ENCODE results near the gene MRPS23. TPM values are rescaled to one million over a fixed set of nuclear protein-coding genes. Genes with fewer than 3 reads are reported as not detected.

The MRPS23 gene
- polyA plus RNA-seq, 1 donor from 2014 or later = 80.5 TPM

DNA sequence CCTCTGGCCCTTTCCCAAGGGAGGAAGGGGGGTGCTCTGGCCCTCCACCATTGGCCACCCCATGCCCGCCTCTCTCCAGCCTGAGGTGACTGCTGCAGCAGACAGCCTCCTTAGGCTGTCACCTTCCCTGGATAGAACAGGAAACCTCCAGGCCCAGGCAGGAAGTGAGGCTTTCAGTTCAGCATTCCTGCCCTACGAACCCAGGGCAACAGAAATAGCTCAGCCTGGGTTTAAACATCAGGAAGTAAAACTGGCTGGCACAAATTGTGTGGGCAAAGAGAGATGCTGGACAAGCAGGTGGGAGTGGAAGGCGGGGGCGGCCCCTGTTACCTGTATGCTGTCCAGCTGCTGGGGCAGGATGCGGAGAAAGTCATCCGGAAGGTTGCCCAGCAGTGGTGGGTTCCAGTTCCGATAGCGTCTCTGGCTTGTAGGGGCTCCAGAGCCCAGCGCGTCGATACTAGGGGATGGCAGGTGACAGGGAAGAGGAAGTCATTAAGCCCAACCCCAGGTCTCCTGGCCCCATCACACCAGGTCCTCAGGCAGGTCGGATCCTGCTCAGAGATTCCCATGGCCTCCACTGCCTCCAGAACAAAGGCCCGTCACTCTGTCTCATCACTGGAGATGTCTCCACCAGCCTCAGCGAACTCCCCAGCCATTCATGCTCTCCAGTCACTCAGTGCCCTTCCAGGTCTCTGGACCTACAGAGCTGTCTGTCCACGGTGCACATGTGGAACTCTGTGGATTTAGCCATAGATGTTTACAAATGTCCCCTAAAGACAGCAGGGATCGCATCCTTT is 23.6 kb upstream of the MRPS23 start:
- Histone ChIP-seq H3K36me3 (ENCODE audit: insufficient read depth, low read length) (no peaks in the 10 kb centered on the region), H3K9ac (ENCODE audit: low read length) (no peak overlapping the region), H3K27me3 (ENCODE audit: insufficient read depth, low read depth, low read length) (no peaks in the 10 kb centered on the region), H2AFZ (ENCODE audit: low read depth, low read length) (no peak overlapping the region), H3F3A (ENCODE audit: insufficient read depth, low read length, poor library complexity, severe bottlenecking) (no peaks in the 10 kb centered on the region), H3K27ac (ENCODE audit: low read length) (no peak overlapping the region), H3K4me2 (ENCODE audit: low read length) (no peak overlapping the region), H3K79me2 (replicated peaks; ENCODE audit: insufficient read depth, low read length) (no peaks in the 10 kb centered on the region), H4K20me1 (ENCODE audit: insufficient read depth) (no peaks in the 10 kb centered on the region), H3K9me3 (ENCODE audit: low read length) (no peaks in the 10 kb centered on the region), H3K9me2 (ENCODE audit: insufficient read depth, low read length) (no peaks in the 10 kb centered on the region), H3K4me3 (ENCODE audit: low read length) (no peak overlapping the region)
- TF ChIP-seq EP300 (conservative IDR thresholded peaks at IDR 0.05; ENCODE audit: poor library complexity, severe bottlenecking) (no peak), EZH2 (IDR thresholded peaks at IDR 0.05; ENCODE audit: borderline replicate concordance, insufficient read depth, low read length, poor library complexity, severe bottlenecking) (no peak), MXI1 (conservative IDR thresholded peaks at IDR 0.05; ENCODE audit: poor library complexity, severe bottlenecking) (no peak), TAF1 (IDR thresholded peaks at IDR 0.05; ENCODE audit: low read depth) (no peak), SMC3 (conservative IDR thresholded peaks at IDR 0.05; ENCODE audit: poor library complexity) (no peak), RAD21 (conservative IDR thresholded peaks at IDR 0.05) (no peak)
- TF ChIP-seq, protein P1, sequence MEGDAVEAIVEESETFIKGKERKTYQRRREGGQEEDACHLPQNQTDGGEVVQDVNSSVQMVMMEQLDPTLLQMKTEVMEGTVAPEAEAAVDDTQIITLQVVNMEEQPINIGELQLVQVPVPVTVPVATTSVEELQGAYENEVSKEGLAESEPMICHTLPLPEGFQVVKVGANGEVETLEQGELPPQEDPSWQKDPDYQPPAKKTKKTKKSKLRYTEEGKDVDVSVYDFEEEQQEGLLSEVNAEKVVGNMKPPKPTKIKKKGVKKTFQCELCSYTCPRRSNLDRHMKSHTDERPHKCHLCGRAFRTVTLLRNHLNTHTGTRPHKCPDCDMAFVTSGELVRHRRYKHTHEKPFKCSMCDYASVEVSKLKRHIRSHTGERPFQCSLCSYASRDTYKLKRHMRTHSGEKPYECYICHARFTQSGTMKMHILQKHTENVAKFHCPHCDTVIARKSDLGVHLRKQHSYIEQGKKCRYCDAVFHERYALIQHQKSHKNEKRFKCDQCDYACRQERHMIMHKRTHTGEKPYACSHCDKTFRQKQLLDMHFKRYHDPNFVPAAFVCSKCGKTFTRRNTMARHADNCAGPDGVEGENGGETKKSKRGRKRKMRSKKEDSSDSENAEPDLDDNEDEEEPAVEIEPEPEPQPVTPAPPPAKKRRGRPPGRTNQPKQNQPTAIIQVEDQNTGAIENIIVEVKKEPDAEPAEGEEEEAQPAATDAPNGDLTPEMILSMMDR (IDR thresholded peaks at IDR 0.05; ENCODE audit: poor library complexity, severe bottlenecking) = no peak
- TF ChIP-seq, protein P2, sequence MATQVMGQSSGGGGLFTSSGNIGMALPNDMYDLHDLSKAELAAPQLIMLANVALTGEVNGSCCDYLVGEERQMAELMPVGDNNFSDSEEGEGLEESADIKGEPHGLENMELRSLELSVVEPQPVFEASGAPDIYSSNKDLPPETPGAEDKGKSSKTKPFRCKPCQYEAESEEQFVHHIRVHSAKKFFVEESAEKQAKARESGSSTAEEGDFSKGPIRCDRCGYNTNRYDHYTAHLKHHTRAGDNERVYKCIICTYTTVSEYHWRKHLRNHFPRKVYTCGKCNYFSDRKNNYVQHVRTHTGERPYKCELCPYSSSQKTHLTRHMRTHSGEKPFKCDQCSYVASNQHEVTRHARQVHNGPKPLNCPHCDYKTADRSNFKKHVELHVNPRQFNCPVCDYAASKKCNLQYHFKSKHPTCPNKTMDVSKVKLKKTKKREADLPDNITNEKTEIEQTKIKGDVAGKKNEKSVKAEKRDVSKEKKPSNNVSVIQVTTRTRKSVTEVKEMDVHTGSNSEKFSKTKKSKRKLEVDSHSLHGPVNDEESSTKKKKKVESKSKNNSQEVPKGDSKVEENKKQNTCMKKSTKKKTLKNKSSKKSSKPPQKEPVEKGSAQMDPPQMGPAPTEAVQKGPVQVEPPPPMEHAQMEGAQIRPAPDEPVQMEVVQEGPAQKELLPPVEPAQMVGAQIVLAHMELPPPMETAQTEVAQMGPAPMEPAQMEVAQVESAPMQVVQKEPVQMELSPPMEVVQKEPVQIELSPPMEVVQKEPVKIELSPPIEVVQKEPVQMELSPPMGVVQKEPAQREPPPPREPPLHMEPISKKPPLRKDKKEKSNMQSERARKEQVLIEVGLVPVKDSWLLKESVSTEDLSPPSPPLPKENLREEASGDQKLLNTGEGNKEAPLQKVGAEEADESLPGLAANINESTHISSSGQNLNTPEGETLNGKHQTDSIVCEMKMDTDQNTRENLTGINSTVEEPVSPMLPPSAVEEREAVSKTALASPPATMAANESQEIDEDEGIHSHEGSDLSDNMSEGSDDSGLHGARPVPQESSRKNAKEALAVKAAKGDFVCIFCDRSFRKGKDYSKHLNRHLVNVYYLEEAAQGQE (IDR thresholded peaks at IDR 0.05; ENCODE audit: borderline replicate concordance) = no peak

DNA sequence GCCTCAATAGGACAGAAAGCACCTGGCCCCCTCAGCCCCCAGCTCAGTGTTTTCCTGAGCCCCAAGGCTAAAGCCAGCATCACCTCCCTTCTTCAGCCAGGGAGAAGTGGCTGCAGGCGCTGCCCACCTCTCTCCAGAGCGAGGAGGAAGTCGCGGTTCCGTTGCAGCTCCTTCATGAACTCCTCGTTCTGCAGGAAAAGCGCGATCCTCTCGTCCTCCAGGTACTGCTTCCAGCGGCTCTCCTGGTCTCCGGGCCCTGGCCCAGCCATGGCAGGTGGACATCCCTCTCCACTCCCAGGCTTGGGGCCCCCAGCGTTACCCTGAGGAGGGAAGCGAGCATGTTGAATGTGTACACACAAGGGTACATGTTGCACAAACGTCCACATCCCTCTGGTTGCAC is 22.7 kb upstream of the MRPS23 start:
- no peaks in the 10 kb centered on the region for H3K36me3 ChIP-seq (ENCODE audit: insufficient read depth, low read length)
- H3K9me3 ChIP-seq (ENCODE audit: low read length) = no peaks in the 10 kb centered on the region
- no peaks in the 10 kb centered on the region for H3K27me3 ChIP-seq (ENCODE audit: insufficient read depth, low read depth, low read length)
- H4K20me1 ChIP-seq (ENCODE audit: insufficient read depth) = no peaks in the 10 kb centered on the region
- no peak overlapping the region for H3K4me2 ChIP-seq (ENCODE audit: low read length)
- H2AFZ ChIP-seq (ENCODE audit: low read depth, low read length) = no peak overlapping the region
- H3K79me2 ChIP-seq (replicated peaks; ENCODE audit: insufficient read depth, low read length) = no peaks in the 10 kb centered on the region
- no peak overlapping the region for H3K4me3 ChIP-seq (ENCODE audit: low read length)
- no peak overlapping the region for H3K27ac ChIP-seq (ENCODE audit: low read length)
- TF ChIP-seq SMC3 (conservative IDR thresholded peaks at IDR 0.05; ENCODE audit: poor library complexity) (no peak), POLR2AphosphoS5 (IDR thresholded peaks at IDR 0.05) (no peak), RAD21 (conservative IDR thresholded peaks at IDR 0.05) (no peak), EZH2 (IDR thresholded peaks at IDR 0.05; ENCODE audit: borderline replicate concordance, insufficient read depth, low read length, poor library complexity, severe bottlenecking) (no peak), MXI1 (conservative IDR thresholded peaks at IDR 0.05; ENCODE audit: poor library complexity, severe bottlenecking) (no peak), EP300 (conservative IDR thresholded peaks at IDR 0.05; ENCODE audit: poor library complexity, severe bottlenecking) (no peak), TAF1 (IDR thresholded peaks at IDR 0.05; ENCODE audit: low read depth) (no peak)
- TF ChIP-seq, protein P2 (IDR thresholded peaks at IDR 0.05; ENCODE audit: borderline replicate concordance) = no peak
- TF ChIP-seq, protein P1 (IDR thresholded peaks at IDR 0.05; ENCODE audit: poor library complexity, severe bottlenecking) = no peak
- no peaks in the 10 kb centered on the region for H3F3A ChIP-seq (ENCODE audit: insufficient read depth, low read length, poor library complexity, severe bottlenecking)
- no peaks in the 10 kb centered on the region for H3K9me2 ChIP-seq (ENCODE audit: insufficient read depth, low read length)
- H3K9ac ChIP-seq (ENCODE audit: low read length) = no peak overlapping the region
